ENCODE results near the gene ARL5C.

ARL5C gene

GRCh38 chr17:39208893-39209292 lies 42.9 kb upstream of the ARL5C start:
- TF ChIP-seq, protein P1, sequence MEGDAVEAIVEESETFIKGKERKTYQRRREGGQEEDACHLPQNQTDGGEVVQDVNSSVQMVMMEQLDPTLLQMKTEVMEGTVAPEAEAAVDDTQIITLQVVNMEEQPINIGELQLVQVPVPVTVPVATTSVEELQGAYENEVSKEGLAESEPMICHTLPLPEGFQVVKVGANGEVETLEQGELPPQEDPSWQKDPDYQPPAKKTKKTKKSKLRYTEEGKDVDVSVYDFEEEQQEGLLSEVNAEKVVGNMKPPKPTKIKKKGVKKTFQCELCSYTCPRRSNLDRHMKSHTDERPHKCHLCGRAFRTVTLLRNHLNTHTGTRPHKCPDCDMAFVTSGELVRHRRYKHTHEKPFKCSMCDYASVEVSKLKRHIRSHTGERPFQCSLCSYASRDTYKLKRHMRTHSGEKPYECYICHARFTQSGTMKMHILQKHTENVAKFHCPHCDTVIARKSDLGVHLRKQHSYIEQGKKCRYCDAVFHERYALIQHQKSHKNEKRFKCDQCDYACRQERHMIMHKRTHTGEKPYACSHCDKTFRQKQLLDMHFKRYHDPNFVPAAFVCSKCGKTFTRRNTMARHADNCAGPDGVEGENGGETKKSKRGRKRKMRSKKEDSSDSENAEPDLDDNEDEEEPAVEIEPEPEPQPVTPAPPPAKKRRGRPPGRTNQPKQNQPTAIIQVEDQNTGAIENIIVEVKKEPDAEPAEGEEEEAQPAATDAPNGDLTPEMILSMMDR (IDR thresholded peaks at IDR 0.05; ENCODE audit: control insufficient read depth, extremely low read depth, insufficient read depth), result no peak
- DNase-seq (ENCODE audit: low read depth), result no peak
- H3K4me3 ChIP-seq (ENCODE audit: low read depth, low read length), result no peak overlapping the region

DNA sequence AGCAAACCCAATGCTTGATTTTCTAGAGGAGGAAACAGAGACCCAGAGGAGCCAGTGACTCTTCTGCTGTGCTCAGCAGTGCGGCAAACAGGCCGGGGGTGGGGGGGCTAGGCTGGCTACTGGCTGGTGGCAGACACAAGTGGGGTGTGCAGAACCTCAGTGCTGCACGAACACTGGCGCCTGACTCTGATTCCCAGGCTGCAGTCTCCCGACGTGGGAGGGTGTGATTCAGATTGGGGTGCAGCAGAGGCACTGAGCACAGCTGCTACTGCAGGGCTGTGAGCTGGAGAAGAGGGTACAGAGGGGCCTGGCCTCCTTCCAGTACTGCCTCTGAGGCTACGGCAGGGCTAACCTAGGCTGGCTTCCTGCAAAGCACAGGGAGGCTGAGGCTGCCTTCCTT lies 42.2 kb upstream of the ARL5C start:
- TF ChIP-seq, protein P1 (IDR thresholded peaks at IDR 0.05; ENCODE audit: control insufficient read depth, extremely low read depth, insufficient read depth), result no peak
- no peak for DNase-seq (ENCODE audit: low read depth)

GRCh38 chr17:39205112-39205526 lies 39.2 kb upstream of the ARL5C start:
- TF ChIP-seq, protein P1 (IDR thresholded peaks at IDR 0.05; ENCODE audit: control insufficient read depth, extremely low read depth, insufficient read depth), result no peak
- no peak for DNase-seq (ENCODE audit: low read depth)
- no peak overlapping the region for H3K4me3 ChIP-seq (ENCODE audit: low read depth, low read length)

More for the DNA sequence above, 42.2 kb upstream of the ARL5C start:
- no peak overlapping the region for H3K4me3 ChIP-seq (ENCODE audit: low read depth, low read length)

DNA sequence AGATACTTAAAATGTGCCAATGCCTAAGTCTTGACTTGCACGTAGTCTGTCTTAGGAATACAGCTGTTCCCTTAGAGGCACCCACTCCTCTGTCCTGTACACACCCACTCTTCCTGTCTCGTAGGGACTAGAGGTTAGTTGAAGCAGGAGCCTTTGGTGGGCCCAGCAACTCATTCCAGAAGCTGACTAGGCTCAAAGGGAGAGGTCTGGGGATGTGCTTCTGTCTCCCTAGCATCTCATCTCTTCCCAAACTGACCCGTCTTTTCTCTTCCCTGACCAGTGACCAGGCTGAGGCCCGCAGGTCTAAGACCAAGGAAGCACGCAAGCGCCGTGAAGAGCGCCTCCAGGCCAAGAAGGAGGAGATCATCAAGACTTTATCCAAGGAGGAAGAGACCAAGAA lies 38.3 kb upstream of the ARL5C start:
- DNase-seq (ENCODE audit: low read depth), result no peak
- H3K4me3 ChIP-seq (ENCODE audit: low read depth, low read length), result no peak overlapping the region
- TF ChIP-seq, protein P1 (IDR thresholded peaks at IDR 0.05; ENCODE audit: control insufficient read depth, extremely low read depth, insufficient read depth), result no peak

- TF ChIP-seq, protein P1 (IDR thresholded peaks at IDR 0.05; ENCODE audit: control insufficient read depth, extremely low read depth, insufficient read depth), result no peak
- H3K4me3 ChIP-seq (ENCODE audit: low read depth, low read length), result peak overlapping the region; percentile 92
- no peak for DNase-seq (ENCODE audit: low read depth)
Observed at GRCh38 chr17:39200957-39201510, 35.1 kb upstream of the ARL5C start.

GRCh38 chr17:39200070-39200879 lies 34.3 kb upstream of the ARL5C start, which contains the start of gene RPL19:
RPL19 (plus strand) TSS chr17:39200283; CDS start chr17:39200345, 62 bp downstream.
- no peak for DNase-seq (ENCODE audit: low read depth)
- H3K4me3 ChIP-seq (ENCODE audit: low read depth, low read length), result peak within 1 kb of the TSS; percentile 92
- TF ChIP-seq, protein P1 (IDR thresholded peaks at IDR 0.05; ENCODE audit: control insufficient read depth, extremely low read depth, insufficient read depth), result no peak
